NCI-H82 treated with DMSO at 0.1 percent for 48 hours (cell line): ENCODE measurements around the gene THSD7B.

Experiments used
- DNase-seq: peaks from one replicate; lab custom pipeline; 2025; ENCODE audit not compliant: unreplicated experiment; lab: John Stamatoyannopoulos, UW

Gene THSD7B

DNA sequence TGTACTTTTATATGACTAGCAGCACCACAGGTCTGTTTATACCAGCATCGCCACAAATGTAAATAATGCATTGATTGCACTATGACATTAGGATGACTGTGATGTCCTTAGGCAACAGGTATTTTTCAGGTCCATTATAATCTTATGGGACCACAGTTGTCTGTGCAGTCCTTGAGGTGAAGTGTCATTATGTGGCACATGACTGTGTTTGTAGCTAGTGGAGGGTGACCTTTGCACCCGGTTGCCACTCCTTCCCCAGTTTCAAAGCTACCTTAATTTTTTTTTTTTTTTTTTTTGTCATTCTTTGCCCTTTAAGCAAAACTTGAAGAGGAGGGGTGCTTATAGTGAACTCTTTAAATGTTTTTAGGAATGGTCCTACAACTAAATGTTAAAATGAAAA lies 386.4 kb downstream of the THSD7B start:
- no peak for DNase-seq

DNA sequence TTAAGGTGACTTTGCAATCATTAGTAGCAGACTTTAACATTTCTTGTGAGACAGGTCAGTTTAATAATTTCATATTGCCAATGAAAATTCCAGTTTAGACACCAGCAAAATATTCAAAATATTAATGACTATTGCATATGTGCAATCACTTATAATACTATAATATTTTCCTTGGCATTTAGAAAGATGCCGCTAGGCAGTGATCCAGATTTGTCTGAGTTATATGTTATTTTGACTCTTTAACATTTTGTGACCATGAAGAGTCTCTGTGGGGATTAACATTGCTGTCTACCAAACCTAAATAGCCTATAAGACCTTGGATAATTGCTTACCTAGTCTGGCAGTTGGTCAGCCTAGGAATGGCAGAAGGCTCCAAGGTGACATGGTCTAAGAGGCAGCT lies 389.6 kb downstream of the THSD7B start:
- peak; percentile 86 for DNase-seq

DNA sequence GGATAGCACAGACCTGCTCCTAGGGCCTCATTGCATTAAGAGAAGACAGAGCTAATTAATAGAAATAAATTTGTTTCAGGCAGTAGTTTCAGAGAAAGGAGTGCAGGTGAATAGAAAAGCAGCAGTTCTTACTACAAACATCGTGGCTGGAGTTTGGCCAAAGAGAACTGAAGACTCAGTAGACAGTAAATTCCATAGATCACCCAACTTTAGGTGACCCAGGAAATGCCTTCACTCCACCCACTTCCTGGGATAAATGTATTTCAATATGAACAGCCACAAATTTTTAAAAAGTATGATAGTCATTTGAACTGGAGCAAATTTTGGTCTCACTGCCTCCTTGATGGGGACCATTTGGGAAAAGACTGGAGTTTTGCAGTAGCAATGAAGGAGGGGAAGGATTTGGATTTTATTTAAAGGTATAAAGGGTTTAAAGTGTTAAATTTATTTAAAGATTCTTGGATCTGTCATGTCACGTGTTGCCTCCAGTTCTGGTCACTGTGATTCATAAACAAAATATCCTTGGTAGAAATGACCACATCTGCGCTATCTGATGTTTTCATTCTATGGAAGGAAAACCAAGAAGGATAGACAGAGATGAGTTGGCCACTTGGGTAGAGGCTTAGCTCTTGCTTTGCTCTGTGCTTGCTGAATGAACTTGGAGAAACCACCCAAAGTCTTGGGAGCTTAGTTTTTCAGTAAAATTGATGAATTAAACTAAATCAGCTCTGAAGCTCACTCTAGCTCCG lies 390.2 kb downstream of the THSD7B start:
- no peak for DNase-seq

GRCh38 chr2:137156221-137156844 lies 391.0 kb downstream of the THSD7B start:
- DNase-seq = peak; percentile 100

DNA sequence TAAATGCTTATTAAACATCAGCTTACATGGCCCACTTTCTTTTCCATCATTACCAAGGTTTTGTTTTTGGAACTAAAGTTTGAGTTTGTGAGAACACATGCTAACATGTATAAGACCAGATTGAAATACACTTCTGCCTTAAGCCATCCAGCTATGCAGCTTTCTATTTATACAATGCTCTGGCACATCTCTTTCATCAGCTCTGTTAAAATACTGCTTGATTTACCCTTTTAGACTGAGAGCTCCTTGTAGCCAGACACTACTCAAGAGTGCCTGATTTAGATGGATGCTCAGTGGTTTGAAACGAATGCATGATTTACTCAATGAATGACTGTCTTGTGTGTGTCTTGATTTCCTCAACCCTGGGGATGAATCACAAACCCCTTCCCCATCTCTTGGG lies 392.5 kb downstream of the THSD7B start:
- DNase-seq = no peak

DNA sequence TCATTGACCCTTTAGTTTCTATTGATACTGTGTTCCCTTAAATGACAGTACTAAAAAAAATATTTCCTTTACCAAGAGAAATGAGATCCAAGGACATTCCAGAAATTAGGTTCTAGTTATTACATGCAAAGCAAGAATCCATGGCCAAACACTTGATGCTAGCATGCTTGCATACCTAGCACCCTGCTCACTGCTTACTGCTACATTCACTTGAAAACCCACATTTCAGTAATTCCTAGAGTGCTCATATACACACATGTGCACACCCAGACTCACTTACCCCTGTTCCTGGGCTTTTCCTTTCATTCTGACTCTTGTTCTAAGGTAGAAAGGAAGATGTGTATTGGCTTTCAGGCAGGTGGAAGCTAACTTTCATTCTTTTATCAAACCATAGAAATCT lies 395.9 kb downstream of the THSD7B start:
- no peak for DNase-seq

GRCh38 chr2:137165968-137166367 lies 400.6 kb downstream of the THSD7B start:
- no peak for DNase-seq

DNA sequence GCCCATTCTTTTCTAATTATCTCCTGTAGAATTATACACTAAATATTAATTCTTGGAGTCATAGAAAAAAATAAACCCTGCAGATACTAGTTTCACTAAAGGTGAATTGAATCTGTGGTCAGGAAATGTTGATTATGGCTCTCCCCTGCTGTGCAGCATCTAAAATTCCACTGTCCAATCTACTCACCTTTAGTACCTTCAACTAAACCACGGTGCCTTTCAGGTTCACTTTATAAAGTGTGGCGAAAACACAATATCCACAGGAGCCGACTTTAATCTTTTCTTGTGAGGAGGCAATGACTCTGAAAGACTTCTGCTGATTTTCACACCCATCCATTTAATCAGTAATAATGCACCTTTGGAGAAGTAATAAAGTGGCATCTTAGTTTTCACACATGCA lies 402.3 kb downstream of the THSD7B start:
- DNase-seq = no peak

DNA sequence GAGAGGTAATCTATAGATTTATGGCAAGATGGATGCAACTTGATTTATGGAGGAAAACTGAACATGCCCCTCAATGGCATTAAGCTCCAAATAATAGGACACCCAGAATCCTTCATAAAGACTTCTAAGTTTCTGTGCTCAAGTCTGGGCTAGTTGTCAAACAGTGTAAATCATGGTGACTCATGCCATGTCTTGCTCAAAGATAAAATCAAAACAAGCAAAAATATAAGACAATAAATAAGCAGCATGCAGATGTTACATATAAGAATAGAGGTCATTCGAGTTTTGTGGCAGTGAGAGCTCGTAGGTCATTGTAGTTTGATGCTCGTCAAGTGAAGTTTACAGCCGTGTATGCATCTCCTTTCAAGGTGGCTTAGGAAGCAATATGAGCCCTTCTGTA lies 403.2 kb downstream of the THSD7B start:
- no peak for DNase-seq

GRCh38 chr2:137172162-137172561 lies 406.8 kb downstream of the THSD7B start:
- DNase-seq = no peak

DNA sequence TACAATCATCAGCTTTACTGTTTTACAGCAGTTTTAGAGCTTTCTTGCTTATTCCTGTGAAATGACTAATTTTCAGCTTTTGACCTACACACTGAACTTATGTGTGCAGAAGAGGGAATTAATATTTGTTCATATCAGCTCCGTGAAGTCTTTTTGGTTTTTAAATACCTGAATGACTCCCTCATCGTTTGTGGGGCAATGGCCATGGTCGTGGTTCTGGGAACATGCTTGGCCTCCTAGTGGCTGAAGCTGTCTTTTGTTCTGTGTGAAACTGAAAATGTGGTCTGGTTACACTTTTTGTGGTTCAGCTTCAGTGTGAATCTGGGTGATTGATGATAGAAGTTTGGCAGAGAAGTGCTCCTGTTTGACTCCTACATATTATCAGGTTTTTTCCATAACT lies 408.1 kb downstream of the THSD7B start:
- DNase-seq = no peak

GRCh38 chr2:137175246-137175645 lies 409.9 kb downstream of the THSD7B start:
- DNase-seq = no peak

DNA sequence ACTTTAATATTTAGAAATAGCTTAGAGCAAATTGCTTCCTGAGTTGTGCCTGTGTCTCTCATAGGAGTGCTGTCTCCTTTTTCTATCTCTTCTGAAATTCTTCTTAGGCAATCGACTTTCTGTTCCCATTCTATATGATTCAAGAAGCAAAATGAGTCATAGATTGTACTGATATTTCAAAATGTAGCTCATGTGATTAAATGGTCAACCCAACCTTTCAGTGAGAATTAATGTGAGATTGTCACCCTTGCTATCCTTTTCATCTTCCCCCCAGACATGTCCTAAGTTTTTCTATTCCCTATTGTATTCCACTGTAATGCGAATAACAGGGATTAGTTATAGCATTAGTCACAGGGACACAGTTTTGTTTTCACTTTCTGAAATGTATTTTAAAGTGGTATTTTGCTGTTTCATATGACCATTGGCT lies 413.6 kb downstream of the THSD7B start:
- no peak for DNase-seq

- no peak for DNase-seq
Measured at GRCh38 chr2:137179542-137179941, 414.2 kb downstream of the THSD7B start.

GRCh38 chr2:137180012-137180411 lies 414.7 kb downstream of the THSD7B start:
- no peak for DNase-seq

DNA sequence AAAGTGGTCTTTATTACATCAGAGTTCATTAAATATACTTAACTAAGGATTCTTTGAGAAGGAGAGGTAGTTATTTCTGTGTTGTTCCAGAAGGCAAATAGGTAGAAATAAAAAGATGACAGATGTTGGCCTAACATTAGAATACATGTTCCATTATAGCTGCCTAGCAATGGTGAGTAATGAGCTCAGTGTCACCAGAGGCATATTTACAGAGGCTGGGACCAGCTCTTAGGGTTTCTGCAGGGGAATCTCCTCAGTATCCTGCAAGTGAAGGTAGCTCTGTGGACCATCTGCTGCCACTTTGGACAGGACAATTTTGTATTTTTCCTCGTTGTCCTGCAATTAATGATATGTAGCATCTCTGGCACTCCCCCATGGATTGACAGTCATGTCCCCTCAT lies 416.0 kb downstream of the THSD7B start:
- DNase-seq = no peak

- DNase-seq = no peak
Measured at GRCh38 chr2:137182071-137182470, 416.7 kb downstream of the THSD7B start.

DNA sequence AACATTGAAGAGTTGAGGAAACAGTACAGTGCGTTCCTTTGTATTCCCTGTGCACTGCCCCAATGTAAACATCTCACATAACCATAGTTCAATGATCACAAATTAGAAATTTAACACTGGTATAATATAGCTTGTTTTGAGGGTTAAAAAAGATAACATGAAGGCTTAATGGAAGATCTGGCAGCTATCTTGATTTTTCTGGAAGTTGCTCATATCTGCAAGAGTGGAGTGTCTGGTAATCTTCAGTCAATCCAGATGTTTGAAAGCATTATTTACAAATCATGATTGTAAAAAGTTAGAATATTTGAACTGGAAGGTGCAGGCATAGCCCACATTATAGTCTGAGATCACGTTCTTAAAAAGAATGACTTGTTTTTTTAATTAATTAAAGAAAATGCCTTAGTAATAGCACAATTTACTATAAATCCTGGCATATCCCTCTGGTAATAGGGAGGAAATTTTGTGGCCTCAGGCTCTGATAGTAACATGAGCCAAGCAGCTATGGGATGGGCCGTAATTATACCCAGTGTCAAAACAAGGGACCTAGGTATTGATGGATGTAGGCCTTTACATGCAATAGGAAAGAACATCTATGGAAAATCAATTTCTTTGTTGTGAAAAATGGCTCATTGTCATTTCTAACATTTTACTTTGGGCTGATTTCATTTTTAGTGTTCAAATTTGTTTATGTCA lies 418.0 kb downstream of the THSD7B start:
- no peak for DNase-seq

GRCh38 chr2:137185378-137186078 lies 420.2 kb downstream of the THSD7B start:
- no peak for DNase-seq

DNA sequence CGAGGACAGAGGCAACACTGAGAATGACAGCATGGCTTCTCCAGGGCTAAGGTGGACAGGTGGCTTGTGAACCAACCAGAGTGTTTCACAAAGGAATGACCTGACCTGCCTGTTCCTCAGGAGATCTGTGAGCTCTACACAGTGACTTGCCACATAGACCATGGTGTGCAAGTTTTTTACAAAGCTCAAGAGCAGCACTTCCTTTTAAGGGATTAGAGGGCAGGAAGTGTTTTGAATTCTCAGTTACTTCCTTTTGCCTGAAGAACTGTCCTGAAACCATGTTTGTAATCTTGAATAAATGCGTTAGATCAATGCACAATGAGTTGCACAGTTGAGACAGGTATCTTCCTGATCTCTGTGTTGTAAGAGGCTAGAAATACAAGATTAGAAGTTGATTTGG lies 421.9 kb downstream of the THSD7B start:
- DNase-seq = no peak

GRCh38 chr2:137190411-137191195 lies 425.3 kb downstream of the THSD7B start:
- no peak for DNase-seq
